ENCODE measurements around the gene HLA-DQA2. TPM values are rescaled to one million over a fixed set of nuclear protein-coding genes. Genes with fewer than 3 reads are reported as not detected.

Gene HLA-DQA2
- total and polyA plus RNA-seq, 4 donors = 0.22 to 15.3 (median 1.3) TPM

GRCh38 chr6:32792901-32793435, 51.8 kb downstream of the HLA-DQA2 start:
- TF ChIP-seq CTCF (IDR thresholded peaks at IDR 0.05; ENCODE audit: control extremely low read depth, extremely low read depth) = no peak
- H3K4me1 ChIP-seq (ENCODE audit: control insufficient read depth in 5 of 5, insufficient read depth in 5 of 5, low read length in 5 of 5) = peaks cover 0 to 1% (median 0%) of the 10 kb centered on the region in 5 donors
- ATAC-seq (ENCODE audit: insufficient read depth, low FRiP score) (no peak), DNase-seq (no peak)
- H3K9ac ChIP-seq (ENCODE audit: insufficient read depth in 1 of 2, low read length in 2 of 2) = no peak overlapping the region
- H3K36me3 ChIP-seq (ENCODE audit: control insufficient read depth in 4 of 4, insufficient read depth in 4 of 4, low read length in 4 of 4) = no peaks in the 10 kb centered on the region
- H3K27me3 ChIP-seq (ENCODE audit: control insufficient read depth in 3 of 3, insufficient read depth in 3 of 3, low read length in 2 of 3) = peaks cover 0 to 16% (median 9%) of the 10 kb centered on the region in 3 donors
- WGBS, 2 donors = 78 to 79% methylated on average over 3 of the region's 3 CpGs
- no peak overlapping the region for H3K27ac ChIP-seq (ENCODE audit: low read depth in 1 of 2, low read length in 1 of 2)
- no peak overlapping the region for H3K4me3 ChIP-seq
- peaks cover 0 to 2% (median 0%) of the 10 kb centered on the region in 4 donors for H3K9me3 ChIP-seq (ENCODE audit: control insufficient read depth in 4 of 4, insufficient read depth in 3 of 4, low read length in 3 of 4)

GRCh38 chr6:32794510-32794909, 53.3 kb downstream of the HLA-DQA2 start:
- Histone ChIP-seq H3K27ac (ENCODE audit: low read depth in 1 of 2, low read length in 1 of 2) (no peak overlapping the region), H3K9me3 (ENCODE audit: control insufficient read depth in 4 of 4, insufficient read depth in 3 of 4, low read length in 3 of 4) (peaks cover 0 to 2% (median 0%) of the 10 kb centered on the region in 4 donors), H3K4me1 (ENCODE audit: control insufficient read depth in 5 of 5, insufficient read depth in 5 of 5, low read length in 5 of 5) (peaks cover 0 to 1% (median 0%) of the 10 kb centered on the region in 5 donors), H3K27me3 (ENCODE audit: control insufficient read depth in 3 of 3, insufficient read depth in 3 of 3, low read length in 2 of 3) (peaks cover 0 to 16% (median 12%) of the 10 kb centered on the region in 3 donors), H3K36me3 (ENCODE audit: control insufficient read depth in 4 of 4, insufficient read depth in 4 of 4, low read length in 4 of 4) (no peaks in the 10 kb centered on the region), H3K4me3 (no peak overlapping the region), H3K9ac (ENCODE audit: insufficient read depth in 1 of 2, low read length in 2 of 2) (no peak overlapping the region)
- WGBS, 2 donors = 28 to 31% methylated on average over 2 of the region's 2 CpGs
- ATAC-seq (ENCODE audit: insufficient read depth, low FRiP score) (peak; percentile 47), DNase-seq (peak in 1 of 3 donors; percentile 10)
- no peak for TF ChIP-seq CTCF (IDR thresholded peaks at IDR 0.05; ENCODE audit: control extremely low read depth, extremely low read depth)

Small RNA genes lying within 50 kb of the gene (small RNA-seq; reads per million reads assigned to genes)
- not detected for gene MIR3135B (ENCODE audit: low replicate concordance)

Other genes starting within 250 kb of the HLA-DQA2 start
- 1 to 10 TPM; 1.1 to 6.4 TPM for gene HLA-DRB5, start 211.1 kb upstream of the HLA-DQA2 start, total RNA-seq
- 10 to 100 TPM in 1 of 2 donors, 1 to 10 TPM in 1; 1.6 to 18.2 TPM for gene HLA-DRB5, start 211.1 kb upstream of the HLA-DQA2 start, polyA plus RNA-seq
- gene HLA-DRB1, start 151.5 kb upstream of the HLA-DQA2 start, total RNA-seq = 100 to 1,000 TPM in 1 of 2 donors, 10 to 100 TPM in 1; 87.1 to 471 TPM
- gene HLA-DRB1, start 151.5 kb upstream of the HLA-DQA2 start, polyA plus RNA-seq = 100 to 1,000 TPM; 360 to 479 TPM
- 100 to 1,000 TPM in 1 of 2 donors, 1 to 10 TPM in 1; 6.0 to 135 TPM for gene HLA-DQA1, start 104.0 kb upstream of the HLA-DQA2 start, total RNA-seq
- 100 to 1,000 TPM; 113 to 199 TPM for gene HLA-DQA1, start 104.0 kb upstream of the HLA-DQA2 start, polyA plus RNA-seq
- 10 to 100 TPM in 1 of 2 donors, 1 to 10 TPM in 1; 4.1 to 36.1 TPM for gene HLA-DQB1, start 74.7 kb upstream of the HLA-DQA2 start, total RNA-seq
- gene HLA-DQB1, start 74.7 kb upstream of the HLA-DQA2 start, polyA plus RNA-seq = 1,000 to 10,000 TPM in 1 of 2 donors, 100 to 1,000 TPM in 1; 169 to 1,148 TPM
- gene HLA-DQB2, start 22.1 kb downstream of the HLA-DQA2 start, total RNA-seq = 10 to 100 TPM in 1 of 2 donors, not detected in 1; 56.3 TPM
- 1 to 10 TPM in 1 of 2 donors, under 1 TPM in 1; 0.74 to 1.9 TPM for gene HLA-DQB2, start 22.1 kb downstream of the HLA-DQA2 start, polyA plus RNA-seq
- 1 to 10 TPM; 1.3 to 1.4 TPM for gene HLA-DOB, start 75.6 kb downstream of the HLA-DQA2 start, total RNA-seq
- 1 to 10 TPM; 1.2 to 2.7 TPM for gene HLA-DOB, start 75.6 kb downstream of the HLA-DQA2 start, polyA plus RNA-seq
- 10 to 100 TPM; 15.2 to 63.2 TPM for gene TAP2, start 97.3 kb downstream of the HLA-DQA2 start, total RNA-seq
- 10 to 100 TPM; 25.3 to 58.7 TPM for gene TAP2, start 97.3 kb downstream of the HLA-DQA2 start, polyA plus RNA-seq
- gene PSMB8, start 102.7 kb downstream of the HLA-DQA2 start, total RNA-seq = 10 to 100 TPM; 40.4 to 79.0 TPM
- 100 to 1,000 TPM; 132 to 216 TPM for gene PSMB8, start 102.7 kb downstream of the HLA-DQA2 start, polyA plus RNA-seq
- 10 to 100 TPM; 32.6 to 52.1 TPM for gene TAP1, start 112.3 kb downstream of the HLA-DQA2 start, total RNA-seq
- 100 to 1,000 TPM in 1 of 2 donors, 10 to 100 TPM in 1; 63.6 to 181 TPM for gene TAP1, start 112.3 kb downstream of the HLA-DQA2 start, polyA plus RNA-seq
- 10 to 100 TPM; 14.4 to 56.6 TPM for gene PSMB9, start 112.8 kb downstream of the HLA-DQA2 start, total RNA-seq
- 100 to 1,000 TPM in 1 of 2 donors, 10 to 100 TPM in 1; 67.2 to 183 TPM for gene PSMB9, start 112.8 kb downstream of the HLA-DQA2 start, polyA plus RNA-seq
- gene HLA-DMB, start 199.6 kb downstream of the HLA-DQA2 start, total RNA-seq = 10 to 100 TPM; 42.3 to 76.7 TPM
- gene HLA-DMB, start 199.6 kb downstream of the HLA-DQA2 start, polyA plus RNA-seq = 10 to 100 TPM; 50.1 to 52.2 TPM
- 100 to 1,000 TPM in 1 of 2 donors, 10 to 100 TPM in 1; 76.8 to 130 TPM for gene HLA-DMA, start 211.7 kb downstream of the HLA-DQA2 start, total RNA-seq
- 100 to 1,000 TPM; 106 to 240 TPM for gene HLA-DMA, start 211.7 kb downstream of the HLA-DQA2 start, polyA plus RNA-seq
- gene BRD2, start 227.2 kb downstream of the HLA-DQA2 start, total RNA-seq = 100 to 1,000 TPM; 178 TPM
- 100 to 1,000 TPM; 114 to 117 TPM for gene BRD2, start 227.2 kb downstream of the HLA-DQA2 start, polyA plus RNA-seq

All from lung (tissue), 13 donors.